ENCODE measurements around the gene GALR2. TPM values are rescaled to one million over a fixed set of nuclear protein-coding genes. Genes with fewer than 3 reads are reported as not detected.

GALR2 gene
- total RNA-seq, 3 donors from 2014 or later: not detected

- intact Hi-C loops (cut with DNase I; ENCODE audit: low total_unique reads): loop anchor here (1.0 kb wide), 1 partner anchor 156 kb away; no protein-coding TSS in a partner anchor
- H3K9me3 ChIP-seq: no peaks in the 10 kb centered on the region
- peaks cover 0 to 6% of the 10 kb centered on the region in 2 donors for H3K4me1 ChIP-seq
- no peak for TF ChIP-seq CTCF (IDR thresholded peaks at IDR 0.05)
- no peak for TF ChIP-seq POLR2A (IDR thresholded peaks at IDR 0.05)
- no peak for TF ChIP-seq POLR2AphosphoS5 (IDR thresholded peaks at IDR 0.05)
- no peaks in the 10 kb centered on the region for H3K36me3 ChIP-seq
- no peak overlapping the region for H3K4me3 ChIP-seq
- no peak overlapping the region for H3K27ac ChIP-seq
- DNase-seq (ENCODE audit: low spot score in 2 of 2): no peak
- H3K27me3 ChIP-seq: no peaks in the 10 kb centered on the region
Measured at GRCh38 chr17:76122431-76123190, 48.0 kb downstream of the GALR2 start.

GRCh38 chr17:76123191-76123499, 48.6 kb downstream of the GALR2 start:
- intact Hi-C loops (cut with DNase I; ENCODE audit: low total_unique reads): loop anchor here (1.0 kb wide), 1 partner anchor 155 kb away; no protein-coding TSS in a partner anchor
- peaks cover 0 to 6% of the 10 kb centered on the region in 2 donors for H3K4me1 ChIP-seq
- TF ChIP-seq POLR2AphosphoS5 (IDR thresholded peaks at IDR 0.05) (no peak), POLR2A (IDR thresholded peaks at IDR 0.05) (no peak), CTCF (IDR thresholded peaks at IDR 0.05) (no peak)

GRCh38 chr17:76123749-76124581, 49.4 kb downstream of the GALR2 start:
- H3K9me3 ChIP-seq: no peaks in the 10 kb centered on the region

More at GRCh38 chr17:76123191-76123499, 48.6 kb downstream of the GALR2 start:
- DNase-seq (ENCODE audit: low spot score in 2 of 2): no peak
- Histone ChIP-seq H3K9me3 (no peaks in the 10 kb centered on the region), H3K4me3 (no peak overlapping the region), H3K27ac (no peak overlapping the region), H3K27me3 (no peaks in the 10 kb centered on the region), H3K36me3 (no peaks in the 10 kb centered on the region)

GRCh38 chr17:76124582-76125390, 50.2 kb downstream of the GALR2 start:
- Histone ChIP-seq H3K36me3 (no peaks in the 10 kb centered on the region), H3K27me3 (no peaks in the 10 kb centered on the region), H3K4me1 (peaks cover 0 to 6% of the 10 kb centered on the region in 2 donors), H3K27ac (no peak overlapping the region), H3K9me3 (no peaks in the 10 kb centered on the region), H3K4me3 (no peak overlapping the region)
- DNase-seq (ENCODE audit: low spot score in 2 of 2): no peak
- no peak for TF ChIP-seq CTCF (IDR thresholded peaks at IDR 0.05)
- TF ChIP-seq POLR2AphosphoS5 (IDR thresholded peaks at IDR 0.05): no peak
- TF ChIP-seq POLR2A (IDR thresholded peaks at IDR 0.05): no peak
- intact Hi-C loops (cut with DNase I; ENCODE audit: low total_unique reads): no loop called here

More at GRCh38 chr17:76123749-76124581, 49.4 kb downstream of the GALR2 start:
- Histone ChIP-seq H3K27ac (no peak overlapping the region), H3K36me3 (no peaks in the 10 kb centered on the region), H3K27me3 (no peaks in the 10 kb centered on the region), H3K4me1 (peaks cover 0 to 6% of the 10 kb centered on the region in 2 donors), H3K4me3 (no peak overlapping the region)
- TF ChIP-seq CTCF (IDR thresholded peaks at IDR 0.05): no peak
- no peak for TF ChIP-seq POLR2A (IDR thresholded peaks at IDR 0.05)
- TF ChIP-seq POLR2AphosphoS5 (IDR thresholded peaks at IDR 0.05): no peak
- DNase-seq (ENCODE audit: low spot score in 2 of 2): no peak
- intact Hi-C loops (cut with DNase I; ENCODE audit: low total_unique reads): loop anchor here (1.0 kb wide), 1 partner anchor 154 kb away; no protein-coding TSS in a partner anchor

All from breast epithelium (tissue), 4 donors.